GM12878 (cell line): ENCODE results near the gene ZFP91. TPM values are rescaled to one million over a fixed set of nuclear protein-coding genes. Genes with fewer than 3 reads are reported as not detected.

Source experiments
- BRCA1 ChIP-seq: IDR thresholded peaks from 2 replicates; pipeline ENCODE4 v1.6.1; 2011; ENCODE audit warnings: low read depth, low read length, improper control_type of control experiment
- CEBPZ ChIP-seq: fragments of 150-350 bp; IDR thresholded peaks from 2 replicates; pipeline ENCODE4 v1.6.1; 2016; ENCODE audit warnings: low read depth, low read length
- CREB1 ChIP-seq: IDR thresholded peaks from 2 replicates; pipeline ENCODE4 v1.6.1; 2012; ENCODE audit warnings: low read depth, mild to moderate bottlenecking, inconsistent platforms
- HDGF ChIP-seq: fragments of 450-650 bp; IDR thresholded peaks from 2 replicates; pipeline ENCODE4 v1.6.1; 2016; ENCODE audit warnings: antibody characterized with exemption
- HSF1 ChIP-seq: fragments of 150-350 bp; IDR thresholded peaks from 2 replicates; pipeline ENCODE4 v1.6.1; 2014; ENCODE audit warnings: mild to moderate bottlenecking, low read depth, low read length
- MTA2 ChIP-seq: fragments of 450-650 bp; IDR thresholded peaks from 2 replicates; pipeline ENCODE4 v1.6.1; 2016; ENCODE audit warnings: low read depth, mild to moderate bottlenecking, moderate library complexity
- PRDM15 ChIP-seq: fragments of 450-650 bp; formaldehyde crosslinking; IDR thresholded peaks from 2 replicates; pipeline ENCODE4 v1.4.0; 2020; ENCODE audit warnings: mild to moderate bottlenecking, moderate library complexity
- RB1 ChIP-seq: fragments of 450-650 bp; formaldehyde crosslinking; IDR thresholded peaks from 2 replicates; pipeline ENCODE4 v1.6.1; 2017; ENCODE audit warnings: mild to moderate bottlenecking, borderline replicate concordance
- USF1 ChIP-seq: IDR thresholded peaks from 2 replicates; pipeline ENCODE4 v1.6.1; 2011; ENCODE audit warnings: borderline replicate concordance, low read depth, mild to moderate bottlenecking, moderate library complexity, mixed read lengths, low read length; ENCODE audit not compliant: insufficient read depth; ENCODE audit errors: extremely low read length
- ZBTB11 ChIP-seq: fragments of 450-650 bp; formaldehyde crosslinking; IDR thresholded peaks from 2 replicates; pipeline ENCODE4 v1.5.0; 2022; ENCODE audit warnings: mild to moderate bottlenecking, missing genetic modification characterization
- polyA plus RNA-seq, 11 experiments: library from polyadenylated mRNA; depleted of rRNA in 4 of 11; unstranded in 6 of 11; stranded (reverse) in 5 of 11; fragments of >200 nt; fragmentation: Nextera tagmentation in 4 of 11; fragmentation: Illumina TruSeq in 1 of 11; extraction: Ambion mirVana in 4 of 11; extraction: Trizol in 1 of 11; gene quantifications; 1 replicate in 1 of 11; 2 replicates in 10 of 11; pipeline versions ENCODE4 v1.2.1 to v1.2.3, GENCODE V29; 2011 to 2016; ENCODE audit warnings: inconsistent platforms in 2 of 11, missing spikeins in 2 of 11, low read depth in 1 of 11
- total RNA-seq, 4 experiments: library from RNA; depleted of rRNA in 3 of 4; stranded (reverse); fragments of >200 nt in 3 of 4; fragmentation: Illumina TruSeq in 1 of 4; extraction: Trizol in 1 of 4; gene quantifications; 2 replicates each; pipeline versions ENCODE4 v1.2.1 to v1.2.3, GENCODE V29; 2013 to 2021

The ZFP91 gene
- total and polyA plus RNA-seq, 10 of the 15 experiments (the other 5 are each of a cell fraction or from before 2014, with no cell fraction given), result 12.9 to 54.1 (median 31.7) TPM

GRCh38 chr11:58561394-58562098 is 17.3 kb upstream of the ZFP91 start (continued):
- no peak for TF ChIP-seq USF1
- TF ChIP-seq ZBTB11 (CRISPR knock-in tag), result no peak
- no peak for TF ChIP-seq BRCA1
- TF ChIP-seq CREB1, result no peak
- no peak for TF ChIP-seq HSF1
- no peak for TF ChIP-seq PRDM15 (CRISPR knock-in tag)
- TF ChIP-seq HDGF, result no peak
- no peak for TF ChIP-seq RB1
- no peak for TF ChIP-seq MTA2
- TF ChIP-seq CEBPZ, result no peak
